Measurements from ENCODE around the gene BICD2.

The BICD2 gene

GRCh38 chr9:92747459-92748232, 17.0 kb downstream of the BICD2 start:
- no peak for DNase-seq

- no peak for DNase-seq
Measured at GRCh38 chr9:92746567-92747458, 17.8 kb downstream of the BICD2 start.

GRCh38 chr9:92745881-92746280, 18.8 kb downstream of the BICD2 start:
- DNase-seq, result no peak

GRCh38 chr9:92745331-92745730, 19.3 kb downstream of the BICD2 start:
- no peak for DNase-seq

GRCh38 chr9:92740969-92741368, 23.7 kb downstream of the BICD2 start:
- DNase-seq, result no peak

- DNase-seq, result no peak
Measured at GRCh38 chr9:92740446-92740961, 24.1 kb downstream of the BICD2 start.

- DNase-seq, result no peak
Measured at GRCh38 chr9:92740009-92740408, 24.6 kb downstream of the BICD2 start.

GRCh38 chr9:92739346-92739970, 25.2 kb downstream of the BICD2 start:
- DNase-seq, result no peak

- no peak for DNase-seq
Measured at GRCh38 chr9:92738661-92739081, 26.0 kb downstream of the BICD2 start.

- DNase-seq, result no peak
Measured at GRCh38 chr9:92737611-92738299, 26.9 kb downstream of the BICD2 start.

GRCh38 chr9:92737216-92737606, 27.4 kb downstream of the BICD2 start:
- DNase-seq, result no peak

GRCh38 chr9:92736563-92737215, 27.9 kb downstream of the BICD2 start:
- DNase-seq, result no peak

GRCh38 chr9:92735636-92736562, 28.7 kb downstream of the BICD2 start:
- no peak for DNase-seq

- no peak for DNase-seq
Measured at GRCh38 chr9:92734931-92735635, 29.6 kb downstream of the BICD2 start.

GRCh38 chr9:92730897-92731296, 33.7 kb downstream of the BICD2 start:
- DNase-seq, result no peak

- DNase-seq, result no peak
Measured at GRCh38 chr9:92729735-92730155, 34.9 kb downstream of the BICD2 start.

- no peak for DNase-seq
Measured at GRCh38 chr9:92728831-92729734, 35.5 kb downstream of the BICD2 start.

- no peak for DNase-seq
Measured at GRCh38 chr9:92727716-92728700, 36.6 kb downstream of the BICD2 start.

All from GDM1 (cell line).